Neural cell (in vitro differentiated cells): ENCODE measurements around the gene MUC5B. TPM values are rescaled to one million over a fixed set of nuclear protein-coding genes. Genes with fewer than 3 reads are reported as not detected.
"Not testable (repeated sequence)": the region's sequence is repeated elsewhere in the genome, so short reads cannot be mapped to it uniquely, and the experiment has no call there.

Experiments used
- H2AFZ ChIP-seq: fragments of 200-600, 300-800 bp; sonication (generic), shearing (Covaris generic); 2 replicates; pipeline ENCODE4 v1.6.0; 2014; ENCODE audit warnings: low read depth, mild to moderate bottlenecking, antibody characterized with exemption, low read length, moderate library complexity
- H3F3A ChIP-seq: fragments of 200-600 bp; shearing (Covaris generic); 2 replicates; pipeline ENCODE4 v1.6.1; 2016; ENCODE audit warnings: mild to moderate bottlenecking, moderate library complexity, mixed read lengths, antibody characterized with exemption, low read length; ENCODE audit not compliant: insufficient read depth, poor library complexity, severe bottlenecking
- H3K27ac ChIP-seq: fragments of 200-600, 300-800 bp; sonication (generic), shearing (Covaris generic); 2 replicates; pipeline ENCODE4 v1.5.1; 2014; ENCODE audit warnings: mild to moderate bottlenecking, low read length, moderate library complexity
- H3K27me3 ChIP-seq: fragments of 300-800, 200-600 bp; sonication (generic), shearing (Covaris generic); 2 replicates; pipeline ENCODE4 v1.6.0; 2014; ENCODE audit warnings: mild to moderate bottlenecking, low read depth, low read length, moderate library complexity; ENCODE audit not compliant: insufficient read depth
- H3K36me3 ChIP-seq: fragments of 300-800, 200-600 bp; sonication (generic), shearing (Covaris generic); 2 replicates; pipeline ENCODE4 v1.5.1; 2014; ENCODE audit warnings: mild to moderate bottlenecking, antibody characterized with exemption, low read length, moderate library complexity; ENCODE audit not compliant: insufficient read depth
- H3K4me2 ChIP-seq: fragments of 300-800, 200-600 bp; sonication (generic), shearing (Covaris generic); 2 replicates; pipeline ENCODE4 v1.6.0; 2014; ENCODE audit warnings: mild to moderate bottlenecking, low read length
- H3K4me3 ChIP-seq: fragments of 300-800, 200-600 bp; sonication (generic), shearing (Covaris generic); 2 replicates; pipeline ENCODE4 v1.5.1; 2014; ENCODE audit warnings: mild to moderate bottlenecking, low read length, moderate library complexity
- H3K79me2 ChIP-seq: fragments of 200-600 bp; shearing (Covaris generic); replicated peaks from 2 replicates; pipeline ENCODE4 v1.6.0; 2014; ENCODE audit warnings: mild to moderate bottlenecking, low read length, moderate library complexity; ENCODE audit not compliant: insufficient read depth
- H3K9ac ChIP-seq: fragments of 300-800, 200-600 bp; sonication (generic), shearing (Covaris generic); 2 replicates; pipeline ENCODE4 v1.6.1; 2016; ENCODE audit warnings: mild to moderate bottlenecking, low read length, mixed read lengths
- H3K9me2 ChIP-seq: fragments of 200-600 bp; shearing (Covaris generic); 2 replicates; pipeline ENCODE4 v1.6.1; 2016; ENCODE audit warnings: mild to moderate bottlenecking, low read length, mixed read lengths; ENCODE audit not compliant: insufficient read depth
- H3K9me3 ChIP-seq: fragments of 200-600, 300-800 bp; sonication (generic), shearing (Covaris generic); 2 replicates; pipeline ENCODE4 v1.6.1; 2016; ENCODE audit warnings: mild to moderate bottlenecking, mixed run types, low read length, moderate library complexity, mixed read lengths
- H4K20me1 ChIP-seq: fragments of 200-600 bp; shearing (Covaris generic); 2 replicates; pipeline ENCODE4 v1.6.1; 2016; ENCODE audit warnings: mild to moderate bottlenecking, mixed run types; ENCODE audit not compliant: insufficient read depth
- CTCF ChIP-seq: fragments of 450-650 bp; IDR thresholded peaks from 2 replicates; pipeline ENCODE4 v1.5.1; 2014; ENCODE audit warnings: antibody characterized with exemption, mild to moderate bottlenecking, moderate library complexity; ENCODE audit not compliant: poor library complexity, severe bottlenecking
- EP300 ChIP-seq: fragments of 450-650 bp; conservative IDR thresholded peaks from 2 replicates; pipeline ENCODE4 v1.6.1; 2014; ENCODE audit warnings: antibody characterized with exemption, mild to moderate bottlenecking, moderate library complexity; ENCODE audit not compliant: poor library complexity, severe bottlenecking
- EZH2 ChIP-seq: fragments of 200-600, 300-800 bp; shearing (Covaris generic), sonication (generic); IDR thresholded peaks from 2 replicates; pipeline ENCODE4 v1.6.1; 2014; ENCODE audit warnings: antibody characterized with exemption, low read length, borderline replicate concordance, mild to moderate bottlenecking; ENCODE audit not compliant: insufficient read depth, poor library complexity, severe bottlenecking
- MXI1 ChIP-seq: fragments of 450-650 bp; conservative IDR thresholded peaks from 2 replicates; pipeline ENCODE4 v1.6.1; 2014; ENCODE audit warnings: antibody characterized with exemption, mild to moderate bottlenecking; ENCODE audit not compliant: poor library complexity, severe bottlenecking
- RAD21 ChIP-seq: fragments of 450-650 bp; conservative IDR thresholded peaks from 2 replicates; pipeline ENCODE4 v1.6.1; 2014; ENCODE audit warnings: antibody characterized with exemption, mild to moderate bottlenecking, moderate library complexity
- REST ChIP-seq: IDR thresholded peaks from 2 replicates; pipeline ENCODE4 v1.6.1; 2012; ENCODE audit warnings: borderline replicate concordance
- SMC3 ChIP-seq: fragments of 450-650 bp; conservative IDR thresholded peaks from 2 replicates; pipeline ENCODE4 v1.6.1; 2014; ENCODE audit warnings: antibody characterized with exemption, mild to moderate bottlenecking, moderate library complexity; ENCODE audit not compliant: poor library complexity
- TAF1 ChIP-seq: IDR thresholded peaks from 2 replicates; pipeline ENCODE4 v1.6.1; 2012; ENCODE audit warnings: low read depth
- polyA plus RNA-seq: library from polyadenylated mRNA; depleted of rRNA; stranded (reverse); fragments of >200 nt; gene quantifications from 2 replicates; pipeline ENCODE4 v1.2.3, GENCODE V29; 2014

Gene MUC5B
- polyA plus RNA-seq, 1 donor from 2014 or later = not detected

GRCh38 chr11:1184139-1184538 is 38.7 kb upstream of the MUC5B start:
- not testable (repeated sequence) for H3K9me2 ChIP-seq, H3K27ac ChIP-seq, H3F3A ChIP-seq, H4K20me1 ChIP-seq, H3K79me2 ChIP-seq, H3K27me3 ChIP-seq, H3K4me2 ChIP-seq, H2AFZ ChIP-seq, H3K36me3 ChIP-seq, H3K9me3 ChIP-seq, H3K9ac ChIP-seq, H3K4me3 ChIP-seq

- H3K27ac ChIP-seq, H3F3A ChIP-seq, H3K4me2 ChIP-seq, H4K20me1 ChIP-seq, H3K79me2 ChIP-seq, H2AFZ ChIP-seq, H3K27me3 ChIP-seq, H3K4me3 ChIP-seq, H3K9me2 ChIP-seq, H3K9me3 ChIP-seq, H3K36me3 ChIP-seq, H3K9ac ChIP-seq: not testable (repeated sequence)
Observed at GRCh38 chr11:1188451-1189130, 34.3 kb upstream of the MUC5B start.

- H3K4me2 ChIP-seq, H2AFZ ChIP-seq, H3K4me3 ChIP-seq, H3K9ac ChIP-seq, H3K27me3 ChIP-seq, H3K36me3 ChIP-seq, H3K79me2 ChIP-seq, H3K9me2 ChIP-seq, H3K27ac ChIP-seq, H4K20me1 ChIP-seq, H3K9me3 ChIP-seq, H3F3A ChIP-seq: not testable (repeated sequence)
Observed at GRCh38 chr11:1189816-1190215, 33.0 kb upstream of the MUC5B start.

GRCh38 chr11:1191786-1192470 is 30.9 kb upstream of the MUC5B start:
- H3K9me3 ChIP-seq = not testable (repeated sequence)

GRCh38 chr11:1192741-1193325 is 30.0 kb upstream of the MUC5B start:
- Histone ChIP-seq H3K9me2 (no peaks in the 10 kb centered on the region), H3K27me3 (no peaks in the 10 kb centered on the region), H3K4me2 (no peak overlapping the region), H3K9me3 (no peaks in the 10 kb centered on the region), H3K79me2 (no peaks in the 10 kb centered on the region), H3K27ac (no peak overlapping the region), H3F3A (no peaks in the 10 kb centered on the region), H2AFZ (no peak overlapping the region), H3K36me3 (no peaks in the 10 kb centered on the region), H4K20me1 (no peaks in the 10 kb centered on the region), H3K9ac (no peak overlapping the region), H3K4me3 (no peak overlapping the region)
- TF ChIP-seq EZH2 (no peak), CTCF (no peak), TAF1 (no peak), EP300 (no peak), SMC3 (no peak), RAD21 (no peak), REST (no peak), MXI1 (no peak)

More at GRCh38 chr11:1191786-1192470, 30.9 kb upstream of the MUC5B start:
- H3F3A ChIP-seq, H2AFZ ChIP-seq, H3K4me2 ChIP-seq, H3K27ac ChIP-seq, H4K20me1 ChIP-seq, H3K27me3 ChIP-seq, H3K4me3 ChIP-seq, H3K9me2 ChIP-seq, H3K36me3 ChIP-seq, H3K9ac ChIP-seq, H3K79me2 ChIP-seq: not testable (repeated sequence)
